GM12878 (cell line): ENCODE measurements around the gene TELO2. TPM values are rescaled to one million over a fixed set of nuclear protein-coding genes. Genes with fewer than 3 reads are reported as not detected.

ENCODE experiments used
- BMI1 ChIP-seq: fragments of 450-650 bp; IDR thresholded peaks from 2 replicates; pipeline ENCODE4 v1.6.1; 2016; ENCODE audit warnings: mild to moderate bottlenecking, moderate library complexity, borderline replicate concordance
- CBX3 ChIP-seq: fragments of 200-600 bp; sonication (generic); IDR thresholded peaks from 2 replicates; pipeline ENCODE4 v1.6.1; 2016; ENCODE audit warnings: low read depth, borderline replicate concordance
- EZH2 ChIP-seq: IDR thresholded peaks from 2 replicates; pipeline ENCODE4 v1.6.1; 2012; ENCODE audit warnings: low read depth, mild to moderate bottlenecking, control low read depth, inconsistent platforms, low read length, borderline replicate concordance; ENCODE audit not compliant: control insufficient read depth
- FOS ChIP-seq: IDR thresholded peaks from 3 replicates; pipeline ENCODE4 v1.6.1; 2011; ENCODE audit warnings: borderline replicate concordance; ENCODE audit not compliant: insufficient read length; ENCODE audit errors: extremely low read depth
- JUND ChIP-seq: IDR thresholded peaks from 2 replicates; pipeline ENCODE4 v1.6.1; 2012; ENCODE audit warnings: low read depth, mild to moderate bottlenecking, low read length, improper control_type of control experiment, moderate library complexity
- PAX5 ChIP-seq: IDR thresholded peaks from 2 replicates; pipeline ENCODE4 v1.6.1; 2011; ENCODE audit warnings: low read depth, low read length, borderline replicate concordance
- PRDM15 ChIP-seq: fragments of 450-650 bp; formaldehyde crosslinking; IDR thresholded peaks from 2 replicates; pipeline ENCODE4 v1.4.0; 2020; ENCODE audit warnings: mild to moderate bottlenecking, moderate library complexity
- RCOR1 ChIP-seq: conservative IDR thresholded peaks from 2 replicates; pipeline ENCODE4 v1.6.1; 2012; ENCODE audit warnings: low read depth, low read length, improper control_type of control experiment
- STAT1 ChIP-seq: fragments of 450-650 bp; conservative IDR thresholded peaks from 2 replicates; pipeline ENCODE4 v1.6.1; 2014; ENCODE audit warnings: antibody characterized with exemption, mild to moderate bottlenecking
- STAT3 ChIP-seq: IDR thresholded peaks from 2 replicates; pipeline ENCODE4 v1.6.1; 2011; ENCODE audit warnings: low read depth, low read length, improper control_type of control experiment
- TAF1 ChIP-seq: IDR thresholded peaks from 2 replicates; pipeline ENCODE4 v1.6.1; 2011; ENCODE audit warnings: mild to moderate bottlenecking, low read depth, low read length, borderline replicate concordance
- ZBTB11 ChIP-seq: fragments of 450-650 bp; formaldehyde crosslinking; IDR thresholded peaks from 2 replicates; pipeline ENCODE4 v1.5.0; 2022; ENCODE audit warnings: mild to moderate bottlenecking, missing genetic modification characterization
- ZNF274 ChIP-seq: IDR thresholded peaks from one replicate; pipeline ENCODE4 v1.8.0; 2011; ENCODE audit not compliant: insufficient read length, insufficient read depth
- polyA plus RNA-seq, 11 experiments: library from polyadenylated mRNA; depleted of rRNA in 4 of 11; unstranded in 6 of 11; stranded (reverse) in 5 of 11; fragments of >200 nt; fragmentation: Nextera tagmentation in 4 of 11; fragmentation: Illumina TruSeq in 1 of 11; extraction: Ambion mirVana in 4 of 11; extraction: Trizol in 1 of 11; gene quantifications; 1 replicate in 1 of 11; 2 replicates in 10 of 11; pipeline versions ENCODE4 v1.2.1 to v1.2.3, GENCODE V29; 2011 to 2016; ENCODE audit warnings: inconsistent platforms in 2 of 11, missing spikeins in 2 of 11, low read depth in 1 of 11
- total RNA-seq, 4 experiments: library from RNA; depleted of rRNA in 3 of 4; stranded (reverse); fragments of >200 nt in 3 of 4; fragmentation: Illumina TruSeq in 1 of 4; extraction: Trizol in 1 of 4; gene quantifications; 2 replicates each; pipeline versions ENCODE4 v1.2.1 to v1.2.3, GENCODE V29; 2013 to 2021
- TF ChIP-seq, protein P1 (sequence below): IDR thresholded peaks from 2 replicates; pipeline ENCODE4 v1.6.1; 2012; ENCODE audit warnings: improper control_type of control experiment, low read depth, low read length; ENCODE audit not compliant: insufficient replicate concordance
- TF ChIP-seq, protein P2 (sequence below): IDR thresholded peaks from 2 replicates; pipeline ENCODE4 v1.6.1; 2011; ENCODE audit warnings: borderline replicate concordance, low read depth, mild to moderate bottlenecking, moderate library complexity, low read length; ENCODE audit not compliant: insufficient read depth, poor library complexity, severe bottlenecking

TELO2 gene
- total and polyA plus RNA-seq, 10 of the 15 experiments (the other 5 are each of a cell fraction or from before 2014, with no cell fraction given) = 0.55 to 72.8 (median 18.6) TPM

DNA sequence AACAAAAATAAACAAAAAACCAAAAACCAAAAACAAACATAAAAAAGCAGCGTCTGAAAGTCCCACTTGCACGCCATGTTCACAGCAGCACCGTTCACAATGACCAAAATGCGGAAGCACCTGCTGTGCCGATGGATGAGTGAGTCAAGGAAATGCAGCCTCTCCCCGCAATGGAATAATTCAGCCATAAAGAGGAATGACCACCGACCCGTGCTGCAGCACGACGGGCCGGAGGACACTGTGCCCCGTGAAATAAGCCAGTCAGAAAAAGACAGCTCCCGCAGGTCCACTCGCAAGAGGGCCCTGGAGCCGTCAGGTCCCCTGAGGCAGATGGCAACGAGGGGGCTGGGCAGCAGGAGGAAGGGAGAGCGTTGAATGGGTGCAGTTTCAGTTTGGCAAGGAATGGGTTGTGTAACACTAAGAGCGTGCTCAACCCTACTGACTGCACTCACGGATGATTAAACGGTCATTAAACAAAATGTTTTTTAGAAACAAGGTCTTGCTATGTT, 23.4 kb upstream of the TELO2 start (continued):
- TF ChIP-seq, protein P1, sequence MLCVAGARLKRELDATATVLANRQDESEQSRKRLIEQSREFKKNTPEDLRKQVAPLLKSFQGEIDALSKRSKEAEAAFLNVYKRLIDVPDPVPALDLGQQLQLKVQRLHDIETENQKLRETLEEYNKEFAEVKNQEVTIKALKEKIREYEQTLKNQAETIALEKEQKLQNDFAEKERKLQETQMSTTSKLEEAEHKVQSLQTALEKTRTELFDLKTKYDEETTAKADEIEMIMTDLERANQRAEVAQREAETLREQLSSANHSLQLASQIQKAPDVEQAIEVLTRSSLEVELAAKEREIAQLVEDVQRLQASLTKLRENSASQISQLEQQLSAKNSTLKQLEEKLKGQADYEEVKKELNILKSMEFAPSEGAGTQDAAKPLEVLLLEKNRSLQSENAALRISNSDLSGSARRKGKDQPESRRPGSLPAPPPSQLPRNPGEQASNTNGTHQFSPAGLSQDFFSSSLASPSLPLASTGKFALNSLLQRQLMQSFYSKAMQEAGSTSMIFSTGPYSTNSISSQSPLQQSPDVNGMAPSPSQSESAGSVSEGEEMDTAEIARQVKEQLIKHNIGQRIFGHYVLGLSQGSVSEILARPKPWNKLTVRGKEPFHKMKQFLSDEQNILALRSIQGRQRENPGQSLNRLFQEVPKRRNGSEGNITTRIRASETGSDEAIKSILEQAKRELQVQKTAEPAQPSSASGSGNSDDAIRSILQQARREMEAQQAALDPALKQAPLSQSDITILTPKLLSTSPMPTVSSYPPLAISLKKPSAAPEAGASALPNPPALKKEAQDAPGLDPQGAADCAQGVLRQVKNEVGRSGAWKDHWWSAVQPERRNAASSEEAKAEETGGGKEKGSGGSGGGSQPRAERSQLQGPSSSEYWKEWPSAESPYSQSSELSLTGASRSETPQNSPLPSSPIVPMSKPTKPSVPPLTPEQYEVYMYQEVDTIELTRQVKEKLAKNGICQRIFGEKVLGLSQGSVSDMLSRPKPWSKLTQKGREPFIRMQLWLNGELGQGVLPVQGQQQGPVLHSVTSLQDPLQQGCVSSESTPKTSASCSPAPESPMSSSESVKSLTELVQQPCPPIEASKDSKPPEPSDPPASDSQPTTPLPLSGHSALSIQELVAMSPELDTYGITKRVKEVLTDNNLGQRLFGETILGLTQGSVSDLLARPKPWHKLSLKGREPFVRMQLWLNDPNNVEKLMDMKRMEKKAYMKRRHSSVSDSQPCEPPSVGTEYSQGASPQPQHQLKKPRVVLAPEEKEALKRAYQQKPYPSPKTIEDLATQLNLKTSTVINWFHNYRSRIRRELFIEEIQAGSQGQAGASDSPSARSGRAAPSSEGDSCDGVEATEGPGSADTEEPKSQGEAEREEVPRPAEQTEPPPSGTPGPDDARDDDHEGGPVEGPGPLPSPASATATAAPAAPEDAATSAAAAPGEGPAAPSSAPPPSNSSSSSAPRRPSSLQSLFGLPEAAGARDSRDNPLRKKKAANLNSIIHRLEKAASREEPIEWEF = no peak
- no peak for TF ChIP-seq ZNF274
- no peak for TF ChIP-seq EZH2
- TF ChIP-seq BMI1 = no peak
- TF ChIP-seq TAF1 = no peak
- 0 out of 2 replicates have a peak, but pooled peaks have one; percentile 30 for TF ChIP-seq PAX5
- no peak for TF ChIP-seq JUND
- TF ChIP-seq RCOR1 = no peak
- no peak for TF ChIP-seq CBX3
- no peak for TF ChIP-seq FOS
- TF ChIP-seq STAT1 = no peak
- no peak for TF ChIP-seq ZBTB11
- TF ChIP-seq, protein P2, sequence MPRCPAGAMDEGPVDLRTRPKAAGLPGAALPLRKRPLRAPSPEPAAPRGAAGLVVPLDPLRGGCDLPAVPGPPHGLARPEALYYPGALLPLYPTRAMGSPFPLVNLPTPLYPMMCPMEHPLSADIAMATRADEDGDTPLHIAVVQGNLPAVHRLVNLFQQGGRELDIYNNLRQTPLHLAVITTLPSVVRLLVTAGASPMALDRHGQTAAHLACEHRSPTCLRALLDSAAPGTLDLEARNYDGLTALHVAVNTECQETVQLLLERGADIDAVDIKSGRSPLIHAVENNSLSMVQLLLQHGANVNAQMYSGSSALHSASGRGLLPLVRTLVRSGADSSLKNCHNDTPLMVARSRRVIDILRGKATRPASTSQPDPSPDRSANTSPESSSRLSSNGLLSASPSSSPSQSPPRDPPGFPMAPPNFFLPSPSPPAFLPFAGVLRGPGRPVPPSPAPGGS = no peak
- TF ChIP-seq STAT3 = no peak
- TF ChIP-seq PRDM15 (CRISPR knock-in tag) = no peak
